NCI-H146 treated with DMSO at 0.1 percent for 48 hours (cell line): ENCODE measurements around the gene MATK.
"Not testable (repeated sequence)": the region's sequence is repeated elsewhere in the genome, so short reads cannot be mapped to it uniquely, and the experiment has no call there.

Source experiments
- DNase-seq: peaks from one replicate; lab custom pipeline; 2025; ENCODE audit not compliant: unreplicated experiment; lab: John Stamatoyannopoulos, UW

The MATK gene

DNA sequence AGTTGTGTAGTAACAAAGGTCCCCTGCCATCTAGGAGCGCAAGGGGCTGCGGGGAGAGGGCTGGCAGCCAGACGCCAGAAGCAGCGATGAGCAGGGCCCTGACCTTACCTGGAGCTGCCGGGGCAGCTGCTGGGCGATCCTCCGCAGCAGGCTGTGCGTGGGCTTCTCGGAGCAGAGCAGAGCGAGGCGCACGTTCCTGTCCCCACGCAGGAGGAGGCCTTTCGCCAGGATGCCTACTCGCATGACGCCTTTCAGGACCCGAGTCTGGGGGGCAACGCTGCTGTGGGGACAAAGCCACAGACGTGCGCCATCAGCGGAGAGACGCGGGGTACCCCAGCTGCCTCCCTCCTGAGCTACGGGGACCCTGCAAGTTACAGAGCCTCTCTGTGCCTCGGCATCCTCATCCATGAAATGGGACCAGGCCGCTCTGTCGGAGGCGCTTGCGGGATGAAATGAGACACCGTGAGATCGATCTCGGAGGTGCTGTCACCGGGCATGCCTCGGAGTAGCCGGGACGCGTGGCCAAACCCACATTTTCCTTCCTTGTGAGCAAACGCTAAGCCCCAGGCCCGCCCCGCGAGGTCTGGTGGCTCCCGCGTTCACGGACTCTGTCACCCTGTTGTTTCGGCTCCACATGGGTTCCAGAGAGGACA is 30.5 kb upstream of the MATK start:
- no peak for DNase-seq

- not testable (repeated sequence) for DNase-seq
Measured at GRCh38 chr19:3816148-3816547, 30.0 kb upstream of the MATK start.

DNA sequence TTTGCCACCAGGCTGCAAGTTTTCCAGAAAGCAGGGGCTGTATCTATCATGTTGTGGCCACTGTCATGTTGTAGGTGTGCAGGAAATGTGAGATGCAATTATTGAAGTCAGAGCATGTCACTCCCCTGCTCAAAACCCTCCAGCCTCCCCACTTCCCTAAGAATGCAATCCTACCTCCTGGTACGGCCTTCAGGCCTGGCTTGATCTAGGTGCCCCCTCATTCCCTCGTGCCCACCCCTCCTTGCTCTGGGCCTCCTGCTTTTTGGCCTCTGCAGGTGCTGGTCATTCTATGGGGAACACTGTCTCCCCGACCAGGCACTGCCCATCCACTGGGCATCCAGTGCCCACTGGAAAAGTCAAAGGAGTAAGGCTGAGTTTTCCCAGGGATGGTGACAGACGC is 28.5 kb upstream of the MATK start:
- DNase-seq, result no peak

- no peak for DNase-seq
Measured at GRCh38 chr19:3813473-3814392, 27.6 kb upstream of the MATK start.

GRCh38 chr19:3810708-3811355 is 24.7 kb upstream of the MATK start:
- no peak for DNase-seq

- DNase-seq, result no peak
Measured at GRCh38 chr19:3809881-3810707, 23.9 kb upstream of the MATK start.

DNA sequence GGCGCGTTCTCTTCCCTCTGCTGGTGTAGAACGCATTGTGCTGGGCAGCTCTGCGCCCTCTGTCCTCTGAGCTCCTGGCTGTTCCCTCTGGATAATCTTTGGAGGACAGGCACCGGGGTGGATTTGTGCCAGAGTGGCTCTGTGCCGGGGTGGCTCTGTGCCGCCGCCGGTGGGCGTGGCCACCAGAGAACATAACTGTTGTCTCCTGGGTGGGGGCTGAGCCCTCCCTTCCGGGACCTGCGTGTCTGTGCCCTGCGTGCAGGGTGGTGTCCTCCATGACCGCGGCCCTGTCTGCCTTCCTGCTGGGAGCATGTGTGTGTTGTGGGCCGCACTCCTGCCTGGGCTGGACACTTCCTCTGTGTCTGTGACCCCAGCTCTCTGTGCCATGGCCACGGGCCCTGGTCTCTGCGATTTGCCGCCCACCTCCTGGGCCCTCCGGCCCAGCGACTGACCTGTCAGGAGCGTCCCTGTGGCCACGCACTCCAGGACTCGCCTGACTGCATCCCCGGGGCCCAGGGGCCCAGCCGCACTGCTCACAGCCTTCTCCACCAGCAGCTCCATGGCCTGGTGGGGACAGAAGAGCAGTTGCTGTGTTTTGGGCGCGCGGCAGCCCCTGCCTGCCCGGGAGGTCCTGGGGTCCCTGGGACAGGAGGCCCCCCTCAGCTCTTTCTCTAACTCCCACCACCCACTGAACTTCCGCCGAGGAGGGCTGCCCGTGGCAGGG is 22.4 kb upstream of the MATK start:
- DNase-seq, result no peak

- DNase-seq, result no peak
Measured at GRCh38 chr19:3807574-3808354, 21.6 kb upstream of the MATK start.

GRCh38 chr19:3807131-3807480 is 20.9 kb upstream of the MATK start:
- no peak for DNase-seq

DNA sequence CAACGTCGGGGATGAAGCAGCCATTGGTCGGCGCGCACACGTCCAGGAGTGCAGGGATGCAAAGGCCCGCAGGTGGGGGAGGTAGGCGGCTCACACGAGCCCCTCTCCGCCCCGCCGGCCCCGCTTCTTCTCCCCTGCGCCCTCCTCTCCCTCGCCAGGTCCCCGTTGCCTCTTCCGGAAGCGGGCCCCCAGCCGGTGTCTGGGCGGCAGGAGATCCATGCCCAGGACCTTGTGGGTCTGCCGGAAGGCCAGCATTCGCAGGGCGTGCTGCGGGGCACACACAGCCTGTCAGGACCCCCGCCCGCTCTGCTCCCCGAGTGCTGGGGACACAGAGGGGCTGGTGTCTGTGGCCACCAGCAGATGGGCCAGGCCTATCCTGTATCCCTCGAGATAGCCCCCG is 19.7 kb upstream of the MATK start:
- no peak for DNase-seq

DNA sequence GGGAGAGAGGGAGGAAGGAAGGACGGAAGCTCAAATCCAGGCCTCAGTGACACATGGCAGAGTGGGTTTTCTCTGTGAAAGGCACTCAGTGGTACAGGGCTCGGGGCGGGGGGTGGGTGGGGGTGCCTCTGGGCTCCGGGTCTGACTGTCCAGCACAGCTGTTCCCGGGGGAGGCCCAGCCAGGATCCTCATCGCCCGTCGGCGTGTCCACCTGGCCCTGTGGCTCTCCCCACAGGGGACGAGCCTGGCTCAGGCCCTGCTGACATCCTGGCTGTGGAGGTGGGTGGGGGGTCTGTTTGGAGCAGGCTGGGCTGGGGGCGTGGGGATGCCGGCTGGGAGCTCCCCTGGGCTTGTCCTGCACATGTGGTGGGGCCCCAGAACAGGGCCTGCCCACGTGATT is 18.2 kb upstream of the MATK start:
- no peak for DNase-seq

DNA sequence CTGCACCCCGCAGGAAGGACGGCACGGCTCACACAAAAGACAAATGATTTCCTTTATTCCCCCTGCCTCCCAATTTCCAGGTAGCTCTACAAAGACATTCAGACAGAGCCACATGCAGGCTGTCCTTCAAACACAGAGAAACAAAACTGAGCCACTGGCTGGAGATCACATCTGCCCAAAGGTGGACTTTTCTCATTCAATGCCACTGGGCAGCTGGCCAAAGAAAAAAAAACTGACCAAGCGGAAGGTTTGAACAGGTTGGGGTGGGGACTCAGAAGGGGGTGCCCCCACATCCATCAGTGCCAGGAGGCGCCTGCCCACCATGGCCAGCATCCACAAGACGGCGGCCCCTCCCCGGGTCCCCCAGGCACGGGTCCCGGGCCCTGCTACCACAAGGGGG is 17.8 kb upstream of the MATK start:
- DNase-seq, result no peak

GRCh38 chr19:3803114-3803888 is 17.1 kb upstream of the MATK start:
- DNase-seq, result no peak

DNA sequence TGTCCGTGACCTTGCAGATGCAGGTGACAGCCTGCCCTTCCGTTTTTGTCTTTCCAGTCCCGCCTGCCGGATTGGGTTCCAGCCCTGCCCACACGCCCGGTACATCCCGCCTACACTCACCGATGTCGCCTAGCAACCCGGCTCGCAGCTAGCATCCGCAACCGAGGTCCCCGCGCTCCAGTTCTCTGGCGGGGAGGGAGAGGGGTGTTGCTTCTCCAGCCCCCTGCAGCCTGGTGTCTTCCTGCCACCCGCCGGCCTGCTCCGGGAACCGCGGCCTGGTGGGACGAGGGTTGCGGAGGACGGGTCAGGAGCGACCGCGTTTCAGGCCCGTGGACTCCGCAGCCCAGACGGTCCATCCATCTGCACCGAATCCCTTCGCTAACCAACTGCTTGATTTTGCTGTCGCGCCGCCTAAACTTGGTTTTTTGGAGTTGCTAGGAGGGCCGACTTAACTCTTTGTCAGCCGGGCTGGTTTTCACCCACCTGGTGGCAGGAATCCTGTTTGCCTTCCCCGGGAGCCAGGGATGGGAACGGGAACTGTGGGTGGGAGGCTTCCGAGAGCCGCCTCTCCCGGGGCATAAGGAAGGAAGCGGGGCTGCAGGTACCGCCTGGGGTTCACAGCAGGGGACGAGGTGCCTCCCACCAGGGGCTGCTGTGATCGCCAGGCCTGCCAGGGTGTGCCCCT is 15.4 kb upstream of the MATK start:
- DNase-seq, result no peak

DNA sequence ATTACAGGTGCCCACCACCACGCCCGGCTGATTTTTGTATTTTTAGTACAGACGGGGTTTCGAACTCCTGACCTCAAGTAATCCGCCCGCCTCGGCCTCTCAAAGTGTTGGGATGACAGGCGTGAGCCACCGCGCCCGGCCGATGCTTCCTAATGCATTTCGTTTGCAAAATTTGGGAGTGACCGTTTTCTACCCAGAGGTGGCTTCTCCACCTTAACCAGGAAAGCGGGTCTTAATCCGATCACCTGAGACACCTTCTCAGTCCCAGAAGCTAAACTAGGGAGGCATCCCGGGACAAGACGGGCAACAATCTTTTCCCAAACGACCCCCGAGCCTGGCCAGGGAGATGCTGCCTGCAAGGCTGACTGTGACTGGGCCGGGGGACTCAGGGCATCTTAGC is 14.8 kb upstream of the MATK start:
- no peak for DNase-seq

GRCh38 chr19:3798137-3798536 is 12.0 kb upstream of the MATK start:
- no peak for DNase-seq

DNA sequence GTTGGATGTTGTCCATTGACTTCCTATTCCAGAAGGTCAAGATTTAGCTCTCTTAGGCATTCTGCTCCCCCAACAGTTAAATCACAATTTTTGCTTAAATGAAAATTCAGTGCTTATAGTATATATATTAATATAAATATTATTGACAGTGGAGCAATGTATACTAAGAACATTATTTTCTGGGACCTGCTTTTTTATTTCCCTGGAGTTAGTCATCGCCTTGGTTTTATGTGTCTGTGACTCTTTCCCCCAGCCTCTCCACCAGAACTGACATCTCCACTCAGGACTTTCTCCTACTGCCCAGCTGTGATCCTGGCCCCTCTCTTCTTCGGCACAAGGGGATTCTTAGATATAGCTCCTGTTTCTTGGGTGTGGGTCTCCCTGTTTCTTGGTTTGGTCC is 10.2 kb upstream of the MATK start:
- no peak for DNase-seq

DNA sequence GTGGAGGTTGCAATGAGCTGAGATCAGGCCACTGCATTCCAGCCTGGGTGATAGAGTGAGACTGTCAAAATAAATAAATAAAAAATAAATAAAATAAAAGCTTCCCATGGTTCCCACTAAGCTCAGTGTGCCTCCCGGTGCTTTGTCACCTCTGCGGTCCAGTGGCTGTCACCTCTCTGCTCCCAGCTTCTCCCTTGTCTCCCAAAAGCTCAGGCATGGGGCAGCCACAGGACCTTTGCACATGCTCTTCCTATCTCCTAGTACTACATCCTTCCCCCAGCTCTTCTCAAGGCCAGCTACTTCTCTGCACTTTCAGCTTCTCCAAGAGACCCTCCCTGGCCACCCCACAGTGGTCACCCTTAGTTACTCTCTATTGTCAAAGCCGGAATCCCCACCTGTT is 7.6 kb upstream of the MATK start:
- DNase-seq, result no peak

DNA sequence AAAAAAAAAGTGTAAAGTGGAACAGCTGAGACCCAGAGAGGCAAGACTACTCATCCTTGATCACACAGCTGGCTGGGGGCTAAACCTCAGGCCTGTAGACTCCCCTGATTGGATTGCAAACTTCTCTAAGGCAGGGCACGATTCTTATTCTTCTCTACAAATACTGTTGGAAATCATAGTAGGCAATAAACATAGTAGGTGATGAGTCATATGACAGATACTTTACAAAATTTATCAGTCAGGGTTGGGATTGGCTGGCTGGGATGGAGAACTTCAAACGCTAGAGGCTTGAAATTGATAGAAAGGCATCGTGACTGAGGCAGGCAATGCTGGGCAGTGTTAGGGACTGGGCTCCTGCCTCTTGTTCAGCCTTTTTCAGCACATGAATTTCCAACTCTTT is 5.9 kb upstream of the MATK start:
- DNase-seq, result no peak
